Activated gamma-delta T cell treated with anti-CD3 and anti-CD28 coated beads, Interleukin-2, amount 50 U/mL, for 16 hours (primary cell): ENCODE data around the gene PACRG.

Source experiments
- DNase-seq: peaks from one replicate; pipeline ENCODE4 v3.0.0-alpha.2; 2020; ENCODE audit warnings: low read depth

Gene PACRG

DNA sequence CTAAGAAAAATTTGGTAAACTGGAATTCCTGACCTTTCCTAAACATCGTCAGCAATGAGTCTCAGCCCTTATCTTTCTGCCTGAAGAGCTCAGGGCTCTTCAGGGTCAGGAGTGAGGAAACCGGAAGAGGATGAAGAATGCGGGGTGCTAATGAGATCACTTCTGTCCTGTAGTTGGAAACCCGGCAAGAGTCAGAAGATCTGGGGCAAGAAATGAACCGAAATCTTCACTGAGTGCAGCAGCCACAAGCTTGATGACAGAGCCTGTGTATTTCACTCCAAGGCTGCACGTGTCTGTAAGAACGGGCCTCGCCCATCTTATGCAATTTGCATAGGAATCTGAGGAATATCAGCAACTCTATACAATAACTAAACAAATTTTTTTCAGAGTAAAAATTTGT is 626.3 kb downstream of the PACRG start:
- DNase-seq = no peak

DNA sequence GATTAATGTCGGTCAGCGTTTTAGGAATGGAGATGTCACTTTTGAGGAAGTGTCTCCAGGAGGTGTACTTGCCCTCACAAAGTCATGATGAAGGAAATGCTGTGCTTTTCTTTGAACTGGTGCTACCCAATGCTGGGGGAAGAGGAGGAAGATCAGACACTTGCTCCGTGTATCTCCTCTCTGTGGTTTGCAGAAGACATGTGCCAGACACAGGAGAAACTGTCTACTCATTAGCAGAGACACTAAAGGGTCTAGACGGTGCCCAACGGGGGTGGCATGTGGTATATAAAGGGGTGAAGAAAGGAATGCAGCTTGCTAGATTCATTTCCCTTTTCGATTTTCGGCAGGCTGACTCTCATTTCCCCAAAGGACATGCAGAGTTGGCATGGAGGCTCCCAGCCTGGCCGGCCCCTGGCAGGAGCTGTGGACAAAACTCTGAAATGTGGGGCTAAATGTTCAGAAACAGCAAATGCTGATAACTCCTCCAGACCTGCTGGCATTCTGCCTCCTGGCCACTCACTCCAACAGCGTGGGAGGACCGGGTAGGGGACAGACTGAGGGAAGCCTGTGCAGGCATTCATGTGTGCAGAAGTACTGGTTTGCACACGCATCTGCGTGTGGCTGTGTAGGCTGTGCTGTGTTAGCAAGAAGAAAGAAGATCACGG is 627.1 kb downstream of the PACRG start:
- DNase-seq = no peak

DNA sequence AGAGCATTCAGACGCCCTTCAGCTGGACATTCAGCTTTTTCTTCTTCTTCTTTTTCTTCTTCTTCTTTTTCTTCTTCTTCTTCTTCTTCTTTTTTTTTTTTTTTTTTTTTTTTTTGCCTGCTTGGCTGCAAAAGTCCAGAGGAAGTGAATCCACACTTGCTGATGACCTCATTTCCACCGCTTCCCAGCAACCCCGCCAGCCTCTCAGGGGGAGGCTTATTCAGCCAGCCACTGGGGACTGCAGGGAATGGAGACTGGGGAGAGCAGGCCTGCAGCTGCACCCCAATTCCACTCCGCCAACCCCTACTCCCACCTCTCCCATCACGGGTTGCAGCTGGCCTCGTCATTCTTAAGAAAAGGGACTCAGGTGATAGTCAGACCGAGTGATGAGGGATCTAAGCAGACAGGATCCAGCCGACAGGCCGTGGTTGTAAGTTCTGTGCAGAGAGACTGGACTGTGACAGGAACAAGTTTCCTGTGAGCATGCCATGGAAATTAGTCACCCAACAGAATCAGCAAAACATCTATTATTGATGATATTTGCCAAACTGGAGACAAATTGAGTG is 627.7 kb downstream of the PACRG start:
- no peak for DNase-seq

DNA sequence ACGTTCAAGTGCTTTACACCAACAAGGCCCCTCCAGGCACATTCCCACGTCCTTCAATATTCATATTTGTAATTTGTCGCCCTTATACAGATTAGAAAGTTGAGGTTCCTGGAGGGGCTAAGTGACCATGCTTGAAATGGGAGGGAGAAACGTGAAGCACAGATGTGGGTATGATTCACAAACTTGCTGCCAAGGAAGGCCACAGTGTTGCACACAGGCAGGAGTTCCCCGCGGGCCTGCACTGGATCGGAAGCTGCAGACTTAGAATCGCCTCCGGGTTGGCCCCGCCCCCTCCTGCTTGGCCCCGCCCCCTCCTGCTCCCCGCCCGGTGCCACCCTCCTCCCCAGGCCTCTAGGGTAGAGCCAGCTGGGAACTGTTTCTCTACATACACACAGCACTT is 628.5 kb downstream of the PACRG start:
- no peak for DNase-seq

DNA sequence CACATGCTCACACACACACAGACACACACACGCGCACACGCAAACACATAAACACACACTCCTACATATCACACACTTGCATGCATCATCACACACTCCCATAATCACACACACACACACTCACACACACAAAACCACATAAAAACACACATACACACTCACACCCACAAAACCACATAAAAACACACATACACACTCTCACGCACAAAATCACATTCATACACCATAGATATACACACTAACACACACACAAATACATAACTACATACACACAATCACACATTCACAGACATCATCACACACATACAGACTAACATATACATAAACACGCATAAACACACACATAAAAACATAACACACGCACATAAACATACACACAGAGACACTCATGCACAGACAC is 629.0 kb downstream of the PACRG start:
- no peak for DNase-seq

DNA sequence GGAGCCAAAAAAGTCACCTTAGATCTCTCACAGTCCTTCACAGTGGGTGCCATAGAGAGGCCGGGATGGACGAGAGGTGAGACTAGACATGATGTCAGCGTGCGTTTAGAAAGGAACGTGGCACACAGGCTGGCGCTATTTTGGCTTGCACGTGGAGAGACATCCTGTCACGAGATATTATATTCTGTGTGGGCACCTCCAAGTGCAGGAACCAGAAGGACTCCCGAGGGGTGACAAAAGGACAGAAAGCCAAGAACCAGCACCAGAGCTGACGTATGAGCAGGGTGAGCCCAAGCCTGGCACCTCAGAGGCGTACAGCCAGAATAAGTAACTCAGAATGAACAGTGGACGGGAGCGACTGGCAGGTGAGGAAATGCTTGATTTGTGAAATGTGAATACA is 636.9 kb downstream of the PACRG start:
- DNase-seq = no peak
